Measurements from ENCODE around the gene SYTL3.
"Not testable (repeated sequence)": the region's sequence is repeated elsewhere in the genome, so short reads cannot be mapped to it uniquely, and the experiment has no call there.

DNA sequence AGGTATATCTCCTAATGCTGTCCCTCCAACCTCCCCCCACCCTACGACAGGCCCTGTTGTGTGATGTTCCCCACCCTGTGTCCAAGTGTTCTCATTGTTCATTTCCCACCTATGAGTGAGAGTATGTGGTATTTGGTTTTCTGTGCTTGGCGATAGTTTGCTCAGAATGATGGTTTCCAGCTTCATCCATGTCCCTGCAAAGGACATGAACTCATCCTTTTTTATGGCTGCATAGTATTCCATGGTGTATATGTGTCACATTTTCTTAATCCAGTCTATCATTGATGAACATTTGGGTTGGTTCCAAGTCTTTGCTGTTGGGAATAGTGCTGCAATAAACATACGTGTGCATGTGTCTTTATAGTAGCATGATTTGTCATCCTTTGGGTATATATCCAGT, 35.2 kb upstream of the SYTL3 start:
- TF ChIP-seq SUZ12 (IDR thresholded peaks at IDR 0.05; ENCODE audit: extremely low read depth, insufficient read depth, insufficient read length); ZNF274 (IDR thresholded peaks at IDR 0.05; ENCODE audit: low read depth, low read length); YY1 (IDR thresholded peaks at IDR 0.05; ENCODE audit: insufficient read depth, insufficient read length): not testable (repeated sequence)

Measured in NT2/D1 (cell line).